ENCODE data around the gene SCO2.

SCO2 gene

GRCh38 chr22:50479721-50480120 is 45.7 kb downstream of the SCO2 start:
- Histone ChIP-seq H3K4me3 (ENCODE audit: severe bottlenecking) (no peak overlapping the region), H3K27me3 (ENCODE audit: insufficient read depth, poor library complexity, severe bottlenecking) (peaks cover 6% of the 10 kb centered on the region), H3K36me3 (ENCODE audit: low read depth) (no peaks in the 10 kb centered on the region), H3K4me1 (ENCODE audit: insufficient read depth, poor library complexity, severe bottlenecking) (peaks cover 9% of the 10 kb centered on the region), H3K27ac (ENCODE audit: poor library complexity, severe bottlenecking) (no peak overlapping the region), H3K9me3 (ENCODE audit: severe bottlenecking) (no peaks in the 10 kb centered on the region)
- no peak for TF ChIP-seq CTCF (IDR thresholded peaks at IDR 0.05; ENCODE audit: poor library complexity, severe bottlenecking)
- no peak for ATAC-seq (ENCODE audit: low read depth)
- DNase-seq (ENCODE audit: low spot score) = no peak

GRCh38 chr22:50477923-50478322 is 47.5 kb downstream of the SCO2 start:
- H3K9me3 ChIP-seq (ENCODE audit: severe bottlenecking) = no peaks in the 10 kb centered on the region
- DNase-seq (ENCODE audit: low spot score) (no peak), ATAC-seq (ENCODE audit: low read depth) (no peak)
- peaks cover 15% of the 10 kb centered on the region for H3K4me1 ChIP-seq (ENCODE audit: insufficient read depth, poor library complexity, severe bottlenecking)
- TF ChIP-seq CTCF (IDR thresholded peaks at IDR 0.05; ENCODE audit: poor library complexity, severe bottlenecking) = no peak
- no peak overlapping the region for H3K27ac ChIP-seq (ENCODE audit: poor library complexity, severe bottlenecking)
- peaks cover 6% of the 10 kb centered on the region for H3K27me3 ChIP-seq (ENCODE audit: insufficient read depth, poor library complexity, severe bottlenecking)
- H3K36me3 ChIP-seq (ENCODE audit: low read depth) = no peaks in the 10 kb centered on the region
- H3K4me3 ChIP-seq (ENCODE audit: severe bottlenecking) = no peak overlapping the region

GRCh38 chr22:50476868-50477267 is 48.5 kb downstream of the SCO2 start:
- Histone ChIP-seq H3K27ac (ENCODE audit: poor library complexity, severe bottlenecking) (no peak overlapping the region), H3K4me3 (ENCODE audit: severe bottlenecking) (no peak overlapping the region), H3K4me1 (ENCODE audit: insufficient read depth, poor library complexity, severe bottlenecking) (peaks cover 15% of the 10 kb centered on the region), H3K36me3 (ENCODE audit: low read depth) (no peaks in the 10 kb centered on the region), H3K27me3 (ENCODE audit: insufficient read depth, poor library complexity, severe bottlenecking) (peaks cover 6% of the 10 kb centered on the region), H3K9me3 (ENCODE audit: severe bottlenecking) (no peaks in the 10 kb centered on the region)
- no peak for DNase-seq (ENCODE audit: low spot score)
- TF ChIP-seq CTCF (IDR thresholded peaks at IDR 0.05; ENCODE audit: poor library complexity, severe bottlenecking) = no peak
- 0 out of 3 replicates have a peak, but pooled peaks have one; percentile 3 for ATAC-seq (ENCODE audit: low read depth)

- no peak for TF ChIP-seq CTCF (IDR thresholded peaks at IDR 0.05; ENCODE audit: poor library complexity, severe bottlenecking)
- no peak for ATAC-seq (ENCODE audit: low read depth)
- Histone ChIP-seq H3K36me3 (ENCODE audit: low read depth) (no peaks in the 10 kb centered on the region), H3K27me3 (ENCODE audit: insufficient read depth, poor library complexity, severe bottlenecking) (peaks cover under 1% of the 10 kb centered on the region), H3K27ac (ENCODE audit: poor library complexity, severe bottlenecking) (no peak overlapping the region), H3K4me1 (ENCODE audit: insufficient read depth, poor library complexity, severe bottlenecking) (peaks cover 21% of the 10 kb centered on the region), H3K9me3 (ENCODE audit: severe bottlenecking) (no peaks in the 10 kb centered on the region), H3K4me3 (ENCODE audit: severe bottlenecking) (no peak overlapping the region)
- no peak for DNase-seq (ENCODE audit: low spot score)
Observed at GRCh38 chr22:50475652-50476002, 49.8 kb downstream of the SCO2 start.

GRCh38 chr22:50474710-50475651 is 50.4 kb downstream of the SCO2 start, which contains the start of gene SBF1:
Gene SBF1 (minus strand): TSS chr22:50475035. CDS start chr22:50474840, 195 bp downstream.
- Histone ChIP-seq H3K36me3 (ENCODE audit: low read depth) (no peaks in the 10 kb centered on the region), H3K9me3 (ENCODE audit: severe bottlenecking) (no peaks in the 10 kb centered on the region), H3K27me3 (ENCODE audit: insufficient read depth, poor library complexity, severe bottlenecking) (no peaks in the 10 kb centered on the region), H3K27ac (ENCODE audit: poor library complexity, severe bottlenecking) (peak within 1 kb of the TSS; percentile 31), H3K4me1 (ENCODE audit: insufficient read depth, poor library complexity, severe bottlenecking) (peaks cover 28% of the 10 kb centered on the region), H3K4me3 (ENCODE audit: severe bottlenecking) (peak within 1 kb of the TSS; percentile 89)
- ATAC-seq (ENCODE audit: low read depth) = peak; percentile 81
- DNase-seq (ENCODE audit: low spot score) = peak; percentile 89
- no peak for TF ChIP-seq CTCF (IDR thresholded peaks at IDR 0.05; ENCODE audit: poor library complexity, severe bottlenecking)
